ENCODE measurements around the gene CNTFR.

- no peak for TF ChIP-seq POLR2AphosphoS5 (IDR thresholded peaks at IDR 0.05)
- TF ChIP-seq CTCF (IDR thresholded peaks at IDR 0.05 in 8 of 11, conservative IDR thresholded peaks at IDR 0.05 in 3 of 11) = no peak
Measured at GRCh38 chr9:34514401-34514800, 75.1 kb downstream of the CNTFR start.
